H1 (cell line): Measurements from ENCODE around the gene PLCH2. TPM values are rescaled to one million over a fixed set of nuclear protein-coding genes. Genes with fewer than 3 reads are reported as not detected.

Experiments used
- CTCF ChIA-PET: fragments of 300-600 bp; sonication (Branson Sonifier 250); formaldehyde crosslinking; loops from one replicate; lab custom pipeline; 2021; ENCODE audit not compliant: partially characterized antibody; lab: Charles Lee
- POLR2A ChIA-PET: fragments of 300-600 bp; sonication (Branson Sonifier 250); formaldehyde crosslinking; loops from one replicate; lab custom pipeline; 2021; ENCODE audit warnings: inconsistent platforms; ENCODE audit not compliant: partially characterized antibody; lab: Charles Lee
- DNase-seq, 2 experiments: peaks; one replicate each; pipeline versions ENCODE4 v3.0.0 to v3.0.0-alpha.2; 2010 to 2022; ENCODE audit warnings: low spot score in 2 of 2, low read depth in 1 of 2, mixed read lengths in 1 of 2
- FAIRE-seq: peaks from 2 replicates; lab custom pipeline; 2011; peaks lifted over from hg19 to GRCh38; lab: Jason Lieb, UNC
- H2AFZ ChIP-seq: 2 replicates; pipeline ENCODE4 v1.8.1; 2012; ENCODE audit warnings: low read length, inconsistent platforms
- H2AK5ac ChIP-seq: 2 replicates; pipeline ENCODE4 v1.6.1; 2013; ENCODE audit warnings: low read depth, low read length
- H2BK120ac ChIP-seq: replicated peaks from 2 replicates; pipeline ENCODE3; 2013; ENCODE audit warnings: low read depth, low read length, inconsistent platforms
- H2BK12ac ChIP-seq: 2 replicates; pipeline ENCODE4 v1.6.1; 2013; ENCODE audit warnings: low read depth, low read length
- H2BK15ac ChIP-seq: 2 replicates; pipeline ENCODE4 v1.6.1; 2013; ENCODE audit warnings: low read length
- H2BK20ac ChIP-seq: 2 replicates; pipeline ENCODE4 v1.6.1; 2013; ENCODE audit warnings: low read length
- H2BK5ac ChIP-seq: 2 replicates; pipeline ENCODE4 v1.6.1; 2013; ENCODE audit warnings: low read depth, low read length
- H3K14ac ChIP-seq: 2 replicates; pipeline ENCODE4 v1.6.1; 2013; ENCODE audit warnings: inconsistent platforms; ENCODE audit not compliant: insufficient read length
- H3K18ac ChIP-seq: 2 replicates; pipeline ENCODE4 v1.6.1; 2013; ENCODE audit warnings: low read length; ENCODE audit errors: extremely low read depth
- H3K23ac ChIP-seq: 2 replicates; pipeline ENCODE4 v1.6.1; 2013; ENCODE audit warnings: inconsistent platforms; ENCODE audit not compliant: insufficient read length
- H3K23me2 ChIP-seq: 2 replicates; pipeline ENCODE4 v1.6.1; 2013; ENCODE audit warnings: low read depth, low read length
- H3K27ac ChIP-seq: 2 replicates; pipeline ENCODE4 v1.6.1; 2011; ENCODE audit warnings: low read depth, low read length, inconsistent platforms
- H3K27me3 ChIP-seq, 4 experiments: replicated peaks in 1 of 4; 1 replicate in 1 of 4; 2 replicates in 3 of 4; pipeline versions ENCODE4 v1.6.1 to v1.8.1; 2011 to 2013; ENCODE audit warnings: low read length in 3 of 4, mild to moderate bottlenecking in 3 of 4, inconsistent platforms in 2 of 4, mixed read lengths in 2 of 4, moderate library complexity in 1 of 4; ENCODE audit not compliant: control insufficient read depth in 3 of 4, insufficient read depth in 3 of 4; ENCODE audit errors: extremely low read depth in 1 of 4
- H3K36me3 ChIP-seq, 4 experiments: 2 replicates each; pipeline versions ENCODE4 v1.6.1 to v1.8.1; 2011 to 2013; ENCODE audit warnings: mild to moderate bottlenecking in 4 of 4, low read length in 3 of 4, moderate library complexity in 2 of 4, control low read depth in 1 of 4, inconsistent platforms in 1 of 4; ENCODE audit not compliant: insufficient read depth in 4 of 4, control insufficient read depth in 2 of 4
- H3K4ac ChIP-seq: replicated peaks from 2 replicates; pipeline ENCODE3; 2013; ENCODE audit warnings: low read length, low read depth, mixed read lengths, inconsistent platforms; ENCODE audit not compliant: insufficient read length
- H3K4me1 ChIP-seq, 4 experiments: replicated peaks in 1 of 4; 1 replicate in 1 of 4; 2 replicates in 3 of 4; pipeline versions ENCODE4 v1.6.1 to v1.8.1; 2011 to 2013; ENCODE audit warnings: low read length in 3 of 4, inconsistent platforms in 2 of 4, mixed read lengths in 1 of 4; ENCODE audit not compliant: insufficient read depth in 4 of 4, control insufficient read depth in 3 of 4
- H3K4me2 ChIP-seq, 2 experiments: 2 replicates each; pipeline versions ENCODE4 v1.6.1 to v1.8.1; 2011 to 2013; ENCODE audit warnings: low read depth in 2 of 2, low read length in 2 of 2, control low read depth in 1 of 2, inconsistent platforms in 1 of 2, mild to moderate bottlenecking in 1 of 2; ENCODE audit not compliant: insufficient read depth in 1 of 2
- H3K4me3 ChIP-seq, 4 experiments: fragments of 200-600, 300-600 bp in 1 of 4; sonication (generic), shearing (Covaris generic), sonication (Bioruptor Twin) in 1 of 4; 2 replicates each; pipeline versions ENCODE4 v1.5.1 to v1.8.1; 2011 to 2016; ENCODE audit warnings: low read length in 4 of 4, low read depth in 3 of 4, control low read depth in 2 of 4, inconsistent platforms in 2 of 4, mild to moderate bottlenecking in 2 of 4, mixed read lengths in 1 of 4, moderate library complexity in 1 of 4; ENCODE audit not compliant: insufficient read depth in 2 of 4; ENCODE audit errors: extremely low read depth in 1 of 4
- H3K56ac ChIP-seq: replicated peaks from 2 replicates; pipeline ENCODE3; 2013; ENCODE audit warnings: low read depth, mild to moderate bottlenecking, mixed read lengths, low read length, inconsistent platforms; ENCODE audit not compliant: insufficient read length
- H3K79me1 ChIP-seq: 2 replicates; pipeline ENCODE4 v1.6.1; 2013; ENCODE audit warnings: low read depth, low read length, control low read depth
- H3K79me2 ChIP-seq, 2 experiments: 2 replicates each; pipeline versions ENCODE4 v1.6.1 to v1.8.1; 2012 to 2013; ENCODE audit warnings: low read length in 2 of 2, mild to moderate bottlenecking in 2 of 2, inconsistent platforms in 1 of 2; ENCODE audit not compliant: insufficient read depth in 2 of 2, control insufficient read depth in 1 of 2
- H3K9ac ChIP-seq, 4 experiments: replicated peaks in 1 of 4; 1 replicate in 1 of 4; 2 replicates in 3 of 4; pipeline versions ENCODE4 v1.6.1 to v1.8.1; 2011 to 2013; ENCODE audit warnings: low read depth in 3 of 4, low read length in 3 of 4, control low read depth in 2 of 4, mild to moderate bottlenecking in 2 of 4, moderate library complexity in 2 of 4, inconsistent platforms in 1 of 4; ENCODE audit errors: extremely low read depth in 1 of 4
- H3K9me3 ChIP-seq, 2 experiments: 2 replicates each; pipeline versions ENCODE4 v1.6.1 to v1.8.1; 2012 to 2013; ENCODE audit warnings: mild to moderate bottlenecking in 2 of 2, moderate library complexity in 2 of 2, control low read depth in 1 of 2, inconsistent platforms in 1 of 2, low read depth in 1 of 2, low read length in 1 of 2, mixed read lengths in 1 of 2; ENCODE audit not compliant: insufficient read depth in 2 of 2
- H4K20me1 ChIP-seq, 2 experiments: replicated peaks in 1 of 2; 2 replicates each; pipeline versions ENCODE3 to v1.8.1; 2011 to 2013; ENCODE audit warnings: inconsistent platforms in 2 of 2, low read length in 2 of 2, mild to moderate bottlenecking in 1 of 2; ENCODE audit not compliant: insufficient read depth in 2 of 2, control insufficient read depth in 1 of 2
- H4K5ac ChIP-seq: 2 replicates; pipeline ENCODE4 v1.6.1; 2013; ENCODE audit warnings: low read length, low read depth, mixed read lengths, inconsistent platforms; ENCODE audit not compliant: insufficient read length
- H4K8ac ChIP-seq: 2 replicates; pipeline ENCODE4 v1.8.0; 2013; ENCODE audit warnings: mild to moderate bottlenecking, moderate library complexity, low read length, inconsistent platforms; ENCODE audit not compliant: insufficient read depth; ENCODE audit errors: extremely low read depth
- H4K91ac ChIP-seq: replicated peaks from 2 replicates; pipeline ENCODE3; 2013; ENCODE audit warnings: low read length, mixed read lengths, inconsistent platforms; ENCODE audit not compliant: insufficient read length
- BCL11A ChIP-seq, 2 experiments: IDR thresholded peaks; one replicate each; pipeline ENCODE4 v1.6.1; 2011; ENCODE audit warnings: low read depth in 2 of 2, low read length in 2 of 2, mild to moderate bottlenecking in 2 of 2
- CHD1 ChIP-seq: IDR thresholded peaks from 2 replicates; pipeline ENCODE4 v1.6.1; 2012; ENCODE audit warnings: low read depth, low read length, improper control_type of control experiment
- CHD2 ChIP-seq: IDR thresholded peaks from 2 replicates; pipeline ENCODE4 v1.6.1; 2012; ENCODE audit warnings: low read length, improper control_type of control experiment
- JUND ChIP-seq: IDR thresholded peaks from 2 replicates; pipeline ENCODE4 v1.6.1; 2011; ENCODE audit warnings: mild to moderate bottlenecking, improper control_type of control experiment, low read length
- MAFK ChIP-seq: IDR thresholded peaks from 2 replicates; pipeline ENCODE4 v1.6.1; 2012; ENCODE audit warnings: low read depth, mild to moderate bottlenecking, improper control_type of control experiment, low read length
- POLR2A ChIP-seq, 2 experiments: IDR thresholded peaks; 1 replicate in 1 of 2; 2 replicates in 1 of 2; pipeline ENCODE4 v1.6.1; 2011; ENCODE audit warnings: low read depth in 2 of 2, low read length in 2 of 2, mild to moderate bottlenecking in 2 of 2; ENCODE audit errors: control extremely low read depth in 1 of 2
- RAD21 ChIP-seq, 2 experiments: IDR thresholded peaks in 1 of 2; conservative IDR thresholded peaks in 1 of 2; 2 replicates each; pipeline ENCODE4 v1.6.1; 2011; ENCODE audit warnings: low read depth in 2 of 2, low read length in 2 of 2, improper control_type of control experiment in 1 of 2, inconsistent platforms in 1 of 2, mild to moderate bottlenecking in 1 of 2, moderate library complexity in 1 of 2
- RBBP5 ChIP-seq: IDR thresholded peaks from 2 replicates; pipeline ENCODE4 v1.7.1; 2012; ENCODE audit warnings: low read depth, mild to moderate bottlenecking, inconsistent platforms, low read length, moderate library complexity, borderline replicate concordance
- RXRA ChIP-seq: IDR thresholded peaks from 2 replicates; pipeline ENCODE4 v1.6.1; 2011; ENCODE audit warnings: low read depth, mild to moderate bottlenecking, low read length, moderate library complexity; ENCODE audit not compliant: insufficient read depth
- SIRT6 ChIP-seq: IDR thresholded peaks from one replicate; pipeline ENCODE4 v1.7.1; 2012; ENCODE audit warnings: low read length, inconsistent platforms
- SIX5 ChIP-seq: IDR thresholded peaks from 2 replicates; pipeline ENCODE4 v1.6.1; 2011; ENCODE audit warnings: mild to moderate bottlenecking, low read depth, low read length
- TAF1 ChIP-seq: IDR thresholded peaks from 2 replicates; pipeline ENCODE4 v1.6.1; 2011; ENCODE audit warnings: mild to moderate bottlenecking, low read depth, low read length
- TAF7 ChIP-seq: optimal IDR thresholded peaks from 2 replicates; pipeline ENCODE3; 2011; ENCODE audit warnings: low read depth, mild to moderate bottlenecking, inconsistent platforms, low read length, moderate library complexity, borderline replicate concordance
- WGBS, 2 experiments: shearing (Covaris generic) in 1 of 2; methylation state at CpG; one replicate each; pipeline versions ENCODE4 v1.1.6 to v1.1.7; 2013 to 2015; ENCODE audit warnings: low lambda C conversion rate in 2 of 2, mixed read lengths in 2 of 2, inconsistent platforms in 1 of 2, low coverage in 1 of 2, missing lambda C conversion rate in 1 of 2; ENCODE audit not compliant: insufficient replicate concordance in 2 of 2, insufficient coverage in 1 of 2, insufficient read length in 1 of 2; ENCODE audit errors: extremely low coverage in 1 of 2, missing lambda C conversion rate in 1 of 2; 5-methylcytosine and 5-hydroxymethylcytosine counted together
- polyA plus RNA-seq, 7 experiments: library from polyadenylated mRNA; depleted of rRNA in 3 of 7; stranded (reverse) in 5 of 7; unstranded in 2 of 7; fragments of >200 nt in 5 of 7; fragments of 200-250 nt in 2 of 7; gene quantifications; 1 replicate in 5 of 7; 2 replicates in 1 of 7; 4 replicates in 1 of 7; pipeline versions ENCODE4 v1.2.1 to v1.2.3, GENCODE V29; 2011 to 2013; ENCODE audit warnings: missing spikeins in 2 of 7, mixed read lengths in 2 of 7
- total RNA-seq: library from RNA; stranded (reverse); fragmentation: NEBNext Ultra II Directional; extraction: Animal tissue kit (Norgen Biotek cat#: 25700); gene quantifications from 2 replicates; pipeline ENCODE4 v1.2.1, GENCODE V29; 2021
- TF ChIP-seq, protein P1 (sequence below): IDR thresholded peaks from 2 replicates; pipeline ENCODE4 v1.6.1; 2011; ENCODE audit warnings: low read length, improper control_type of control experiment

The PLCH2 gene
- total and polyA plus RNA-seq, 2 of the 8 experiments (the other 6 are each of a cell fraction or from before 2014, with no cell fraction given), result 0.14 to 0.19 TPM

DNA sequence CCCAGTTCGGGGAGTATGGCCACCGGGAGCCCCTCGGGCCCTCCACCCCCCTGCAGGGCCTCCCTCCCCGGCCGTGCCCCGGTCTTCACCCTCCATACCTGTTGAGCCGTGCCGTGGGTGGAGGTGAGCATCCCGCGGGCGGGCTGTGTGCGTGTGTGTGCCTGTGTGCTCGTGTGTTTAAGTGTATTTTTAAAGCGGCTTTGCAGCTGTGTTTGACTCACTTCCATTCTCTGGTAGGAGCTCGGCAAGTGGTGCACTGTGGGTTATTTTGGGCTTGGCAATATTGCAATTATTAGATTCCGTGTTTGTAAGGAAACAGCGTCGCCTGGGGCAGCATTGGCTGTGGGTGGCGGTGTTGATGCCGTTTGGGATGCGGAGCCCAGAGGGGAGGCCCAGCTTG lies 20.3 kb upstream of the PLCH2 start:
- Histone ChIP-seq H2BK15ac (no peak overlapping the region), H3K36me3 (no peaks in the 10 kb centered on the region), H2AK5ac (no peak overlapping the region), H4K91ac (no peak overlapping the region), H3K4me2 (no peak overlapping the region), H2BK12ac (no peak overlapping the region), H3K79me2 (no peaks in the 10 kb centered on the region), H3K27me3 (no peaks in the 10 kb centered on the region; a peak in 1 of 7 replicates), H2BK120ac (no peak overlapping the region), H3K23ac (no peak overlapping the region), H3K9ac (no peak overlapping the region), H2AFZ (no peak overlapping the region), H3K4ac (no peak overlapping the region), H3K4me3 (no peak overlapping the region), H3K9me3 (no peaks in the 10 kb centered on the region), H2BK5ac (no peak overlapping the region), H3K23me2 (no peaks in the 10 kb centered on the region), H3K27ac (no peak overlapping the region), H4K5ac (no peak overlapping the region), H4K20me1 (peaks cover 0 to under 1% of the 10 kb centered on the region in 2 experiments), H4K8ac (no peak overlapping the region), H2BK20ac (no peak overlapping the region), H3K18ac (no peak overlapping the region), H3K79me1 (no peaks in the 10 kb centered on the region), H3K14ac (no peak overlapping the region), H3K56ac (no peak overlapping the region), H3K4me1 (peaks cover 0 to 5% (median 3%) of the 10 kb centered on the region in 4 experiments; a peak in 4 of 7 replicates)
- no peak for FAIRE-seq
- WGBS, 2 experiments, result 87% methylated on average over 19 of the region's 21 CpGs; no CpG with 5 or more reads in 1 of the 2 experiments
- ChIA-PET POLR2A (interaction anchor here (0.7 kb wide), 1 partner anchor 52 kb away, joined by 3 read pairs; no protein-coding TSS in a partner anchor), CTCF (interaction anchor here (1.0 to 2.1 kb wide), 5 partner anchors 20 to 80 kb away, joined by 3 to 6 read pairs (median 3); partner anchors contain the start of gene PLCH2)
- DNase-seq, result no peak
- TF ChIP-seq RXRA, result no peak
- no peak for TF ChIP-seq TAF1
- no peak for TF ChIP-seq SIRT6
- TF ChIP-seq CHD1, result no peak
- no peak for TF ChIP-seq RBBP5
- no peak for TF ChIP-seq TAF7
- no peak for TF ChIP-seq MAFK
- TF ChIP-seq SIX5, result no peak
- TF ChIP-seq, protein P1, sequence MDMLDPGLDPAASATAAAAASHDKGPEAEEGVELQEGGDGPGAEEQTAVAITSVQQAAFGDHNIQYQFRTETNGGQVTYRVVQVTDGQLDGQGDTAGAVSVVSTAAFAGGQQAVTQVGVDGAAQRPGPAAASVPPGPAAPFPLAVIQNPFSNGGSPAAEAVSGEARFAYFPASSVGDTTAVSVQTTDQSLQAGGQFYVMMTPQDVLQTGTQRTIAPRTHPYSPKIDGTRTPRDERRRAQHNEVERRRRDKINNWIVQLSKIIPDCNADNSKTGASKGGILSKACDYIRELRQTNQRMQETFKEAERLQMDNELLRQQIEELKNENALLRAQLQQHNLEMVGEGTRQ, result no peak
- no peak for TF ChIP-seq CHD2
- no peak for TF ChIP-seq BCL11A (IDR thresholded peaks at IDR 0.05; ENCODE audit: low read depth in 2 of 2, low read length in 2 of 2)
- TF ChIP-seq JUND, result no peak
- no peak for TF ChIP-seq RAD21 (IDR thresholded peaks at IDR 0.05 in 1 of 2, conservative IDR thresholded peaks at IDR 0.05 in 1 of 2; ENCODE audit: low read depth in 2 of 2, low read length in 2 of 2)
- TF ChIP-seq POLR2A (IDR thresholded peaks at IDR 0.05; ENCODE audit: control extremely low read depth in 1 of 2, low read depth in 2 of 2, low read length in 2 of 2), result no peak
